Measurements from ENCODE around the gene RPS6KA5. TPM values are rescaled to one million over a fixed set of nuclear protein-coding genes. Genes with fewer than 3 reads are reported as not detected.

The RPS6KA5 gene
- total and polyA plus RNA-seq, 2 donors (not counting 1 experiment from before 2014, with no cell fraction given), result 6.0 to 34.6 TPM

- no peak for ATAC-seq (ENCODE audit: low read depth)
- no peak for DNase-seq
- no peak overlapping the region for H3K4me2 ChIP-seq (replicated peaks; ENCODE audit: low read depth, low read length, poor library complexity, severe bottlenecking)
- peaks cover 3% of the 10 kb centered on the region for H3K9me3 Mint-ChIP-seq (ENCODE audit: insufficient read depth)
- TF ChIP-seq CTCF (IDR thresholded peaks at IDR 0.05) (no peak), EZH2 (IDR thresholded peaks at IDR 0.05; ENCODE audit: borderline replicate concordance, insufficient read depth, low read depth, low read length, poor library complexity, severe bottlenecking) (no peak)
- CTCF ChIA-PET, result no interaction called here
- peaks cover 9 to 17% of the 10 kb centered on the region in 2 experiments for H3K36me3 ChIP-seq (replicated peaks in 1 of 2; ENCODE audit: control extremely low read depth in 1 of 2, control insufficient read depth in 1 of 2, extremely low read depth in 1 of 2, insufficient read depth in 2 of 2, low read length in 1 of 2)
- POLR2A ChIA-PET, result no interaction called here
- no peak overlapping the region for H3K27ac Mint-ChIP-seq
- H3K4me1 ChIP-seq (ENCODE audit: control insufficient read depth in 2 of 2, insufficient read depth in 2 of 2, low read length in 2 of 2), result no peaks in the 10 kb centered on the region
- no peak overlapping the region for H3K9ac ChIP-seq (ENCODE audit: low read length)
- H3K9me3 ChIP-seq (ENCODE audit: control extremely low read depth in 1 of 3, control insufficient read depth in 2 of 3, insufficient read depth in 1 of 3, low read length in 2 of 3), result peaks cover 4 to 7% (median 5%) of the 10 kb centered on the region in 3 donors
- no peak overlapping the region for H3K4me3 ChIP-seq (ENCODE audit: control extremely low read depth in 1 of 5, extremely low read depth in 1 of 5, insufficient read depth in 1 of 5, low read depth in 2 of 5, low read length in 4 of 5)
- no peaks in the 10 kb centered on the region for H3K27me3 Mint-ChIP-seq
- no peaks in the 10 kb centered on the region for H4K20me1 ChIP-seq (ENCODE audit: control insufficient read depth, insufficient read depth, low read length, poor library complexity, severe bottlenecking)
- H3K4me3 Mint-ChIP-seq, result no peak overlapping the region
- intact Hi-C loops (cut with micrococcal nuclease), result no loop called here
- H2AFZ ChIP-seq (ENCODE audit: insufficient read depth, low read depth, low read length, poor library complexity, severe bottlenecking), result no peak overlapping the region
- H3K27me3 ChIP-seq (replicated peaks in 1 of 4; ENCODE audit: control extremely low read depth in 1 of 4, control insufficient read depth in 3 of 4, insufficient read depth in 4 of 4, low read length in 3 of 4), result no peaks in the 10 kb centered on the region
- no peaks in the 10 kb centered on the region for H3K4me1 Mint-ChIP-seq
- peaks cover 12% of the 10 kb centered on the region for H3K79me2 ChIP-seq (ENCODE audit: control insufficient read depth, insufficient read depth, low read length)
- 100% methylated on average over 4 of the region's 6 CpGs for WGBS (ENCODE audit: insufficient coverage)
- H3K27ac ChIP-seq (ENCODE audit: low read length in 2 of 2), result no peak overlapping the region
Observed at GRCh38 chr14:90960818-90961217, 99.6 kb downstream of the RPS6KA5 start.

GRCh38 chr14:90959344-90959743 is 101.1 kb downstream of the RPS6KA5 start:
- peaks cover 8% of the 10 kb centered on the region for H3K9me3 Mint-ChIP-seq (ENCODE audit: insufficient read depth)
- Histone ChIP-seq H3K9me3 (ENCODE audit: control extremely low read depth in 1 of 3, control insufficient read depth in 2 of 3, insufficient read depth in 1 of 3, low read length in 2 of 3) (peaks cover 7 to 11% (median 10%) of the 10 kb centered on the region in 3 donors), H3K4me2 (replicated peaks; ENCODE audit: low read depth, low read length, poor library complexity, severe bottlenecking) (no peak overlapping the region), H3K4me3 (ENCODE audit: control extremely low read depth in 1 of 5, extremely low read depth in 1 of 5, insufficient read depth in 1 of 5, low read depth in 2 of 5, low read length in 4 of 5) (no peak overlapping the region), H3K27ac (ENCODE audit: low read length in 2 of 2) (no peak overlapping the region), H3K4me1 (ENCODE audit: control insufficient read depth in 2 of 2, insufficient read depth in 2 of 2, low read length in 2 of 2) (no peaks in the 10 kb centered on the region), H3K79me2 (ENCODE audit: control insufficient read depth, insufficient read depth, low read length) (peaks cover 7% of the 10 kb centered on the region), H3K9ac (ENCODE audit: low read length) (no peak overlapping the region), H3K36me3 (replicated peaks in 1 of 2; ENCODE audit: control extremely low read depth in 1 of 2, control insufficient read depth in 1 of 2, extremely low read depth in 1 of 2, insufficient read depth in 2 of 2, low read length in 1 of 2) (peaks cover 9 to 17% of the 10 kb centered on the region in 2 experiments), H4K20me1 (ENCODE audit: control insufficient read depth, insufficient read depth, low read length, poor library complexity, severe bottlenecking) (no peaks in the 10 kb centered on the region), H2AFZ (ENCODE audit: insufficient read depth, low read depth, low read length, poor library complexity, severe bottlenecking) (no peak overlapping the region), H3K27me3 (replicated peaks in 1 of 4; ENCODE audit: control extremely low read depth in 1 of 4, control insufficient read depth in 3 of 4, insufficient read depth in 4 of 4, low read length in 3 of 4) (no peaks in the 10 kb centered on the region)
- TF ChIP-seq CTCF (IDR thresholded peaks at IDR 0.05), result no peak
- no peak for TF ChIP-seq EZH2 (IDR thresholded peaks at IDR 0.05; ENCODE audit: borderline replicate concordance, insufficient read depth, low read depth, low read length, poor library complexity, severe bottlenecking)
- no peak for ATAC-seq (ENCODE audit: low read depth)
- H3K27ac Mint-ChIP-seq, result no peak overlapping the region
- intact Hi-C loops (cut with micrococcal nuclease), result no loop called here
- DNase-seq, result no peak
- H3K4me3 Mint-ChIP-seq, result no peak overlapping the region
- WGBS (ENCODE audit: insufficient coverage), result 100% methylated on average over 1 of the region's 3 CpGs
- CTCF ChIA-PET, result no interaction called here
- H3K27me3 Mint-ChIP-seq, result no peaks in the 10 kb centered on the region
- no peaks in the 10 kb centered on the region for H3K4me1 Mint-ChIP-seq
- POLR2A ChIA-PET, result no interaction called here
